GM12873 (cell line): ENCODE results near the gene IFNGR1.

Source experiments
- TF ChIP-seq, protein P1 (sequence below): IDR thresholded peaks from 2 replicates; pipeline ENCODE4 v1.5.1; 2012; ENCODE audit warnings: low read depth, mild to moderate bottlenecking, moderate library complexity, low read length, control low read depth; ENCODE audit not compliant: insufficient read depth; ENCODE audit errors: missing control alignments

The IFNGR1 gene

DNA sequence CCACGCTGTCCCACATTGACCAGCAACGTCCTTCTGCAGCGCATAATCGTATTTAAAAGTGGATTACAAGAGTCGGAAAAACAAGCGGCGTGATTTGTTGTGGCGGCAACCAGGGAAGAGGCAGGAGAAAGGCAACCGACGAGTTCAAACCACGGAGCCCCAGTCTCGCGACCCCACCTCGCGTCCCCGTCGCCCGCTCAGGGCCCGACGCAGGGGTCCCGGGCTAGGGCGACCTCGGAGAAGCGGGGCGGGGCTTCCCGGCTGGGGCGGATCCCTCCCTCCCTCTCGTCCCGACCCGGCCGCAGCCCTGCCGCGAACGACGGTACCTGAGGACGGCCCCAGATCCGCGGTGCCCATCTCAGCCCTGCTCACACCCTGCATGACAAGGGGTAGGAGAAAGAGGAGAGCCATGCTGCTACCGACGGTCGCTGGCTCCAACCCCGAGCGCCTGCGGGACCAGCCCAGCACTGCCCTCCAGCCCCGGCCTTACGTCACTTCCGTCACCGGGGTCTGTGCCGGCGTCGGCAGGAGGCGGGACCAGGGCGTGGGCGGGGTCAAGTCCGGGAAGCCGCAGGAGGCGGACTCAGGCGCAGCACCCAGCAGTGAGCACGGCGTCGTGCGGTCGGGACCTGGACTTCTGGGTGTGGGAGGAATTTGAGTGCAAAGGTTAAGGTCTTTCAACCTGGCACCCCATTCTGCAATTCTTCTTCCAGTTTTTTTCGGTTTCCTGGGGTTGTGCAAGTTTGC is at the start of gene IFNGR1:
TSS of gene IFNGR1 (minus strand) at position 469 of the 747 bp plus-strand sequence. CDS start at position 411, 58 bp downstream.
- TF ChIP-seq, protein P1, sequence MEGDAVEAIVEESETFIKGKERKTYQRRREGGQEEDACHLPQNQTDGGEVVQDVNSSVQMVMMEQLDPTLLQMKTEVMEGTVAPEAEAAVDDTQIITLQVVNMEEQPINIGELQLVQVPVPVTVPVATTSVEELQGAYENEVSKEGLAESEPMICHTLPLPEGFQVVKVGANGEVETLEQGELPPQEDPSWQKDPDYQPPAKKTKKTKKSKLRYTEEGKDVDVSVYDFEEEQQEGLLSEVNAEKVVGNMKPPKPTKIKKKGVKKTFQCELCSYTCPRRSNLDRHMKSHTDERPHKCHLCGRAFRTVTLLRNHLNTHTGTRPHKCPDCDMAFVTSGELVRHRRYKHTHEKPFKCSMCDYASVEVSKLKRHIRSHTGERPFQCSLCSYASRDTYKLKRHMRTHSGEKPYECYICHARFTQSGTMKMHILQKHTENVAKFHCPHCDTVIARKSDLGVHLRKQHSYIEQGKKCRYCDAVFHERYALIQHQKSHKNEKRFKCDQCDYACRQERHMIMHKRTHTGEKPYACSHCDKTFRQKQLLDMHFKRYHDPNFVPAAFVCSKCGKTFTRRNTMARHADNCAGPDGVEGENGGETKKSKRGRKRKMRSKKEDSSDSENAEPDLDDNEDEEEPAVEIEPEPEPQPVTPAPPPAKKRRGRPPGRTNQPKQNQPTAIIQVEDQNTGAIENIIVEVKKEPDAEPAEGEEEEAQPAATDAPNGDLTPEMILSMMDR: no peak

DNA sequence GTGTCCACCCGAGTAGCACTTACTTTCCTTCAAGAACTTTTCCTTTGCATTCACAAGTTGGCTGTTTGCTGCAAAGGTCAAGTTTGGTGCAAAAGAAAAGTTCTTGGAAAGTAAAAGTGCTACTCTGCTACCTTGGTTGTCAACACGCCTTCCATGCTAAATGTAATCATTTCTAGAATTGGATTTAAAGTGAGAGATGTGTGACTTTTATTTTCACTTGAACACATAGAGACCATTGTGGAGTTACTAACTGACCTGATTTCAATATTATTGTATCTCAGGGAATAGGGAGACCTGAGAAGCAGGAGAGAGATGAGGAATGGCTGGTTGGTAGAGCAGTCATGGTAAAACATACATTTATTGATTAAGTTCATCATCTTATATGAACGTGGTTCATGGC is 49.7 kb upstream of the IFNGR1 start:
- TF ChIP-seq, protein P1: no peak

DNA sequence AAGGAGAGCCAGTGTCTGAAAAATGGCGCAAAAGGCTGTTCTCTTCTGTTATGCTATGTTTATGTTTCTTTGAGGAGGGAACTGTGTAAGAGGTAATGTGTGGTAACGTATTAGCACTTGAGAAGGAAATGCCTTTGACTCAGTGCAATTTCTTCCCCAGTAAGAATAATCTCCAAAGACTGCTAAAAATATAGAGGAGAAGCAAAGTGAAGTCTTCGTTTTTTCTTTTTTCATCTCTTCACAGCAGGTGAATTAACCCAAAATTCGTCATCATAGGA is 47.1 kb upstream of the IFNGR1 start:
- TF ChIP-seq, protein P1: no peak

DNA sequence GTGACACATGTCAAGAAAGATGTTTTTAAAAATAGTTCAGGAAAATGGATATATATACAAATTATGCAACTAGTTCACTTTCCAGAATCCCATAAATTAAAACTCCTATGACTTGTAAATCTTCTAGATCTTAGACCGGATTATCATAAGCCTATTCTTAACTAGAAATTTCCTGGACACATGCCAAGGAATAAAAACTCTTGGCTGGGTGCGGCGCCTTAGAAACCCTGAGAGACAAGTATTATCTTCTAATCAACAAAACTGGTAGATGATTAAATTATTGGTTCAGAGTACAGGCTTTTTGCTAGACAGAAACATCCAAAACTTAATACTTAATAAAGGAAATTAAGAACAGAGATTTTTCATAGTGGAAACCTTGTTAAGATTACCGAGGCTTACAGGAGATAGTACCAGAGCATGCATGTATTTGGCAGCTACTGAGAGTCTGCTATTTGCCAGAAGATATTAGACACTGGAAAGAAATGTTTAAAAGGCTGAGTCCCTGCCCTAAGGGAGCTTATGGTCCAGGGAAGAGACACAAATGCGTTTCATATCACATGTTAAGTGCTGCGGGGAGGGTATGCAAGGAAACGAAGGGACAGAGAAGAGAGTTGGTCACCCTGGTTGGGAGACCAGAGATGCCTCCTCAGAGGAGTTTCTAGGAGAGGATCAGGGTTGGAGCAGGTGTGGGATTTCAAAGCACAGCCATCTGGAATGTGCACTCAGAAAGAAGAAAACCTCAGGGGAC is 46.5 kb upstream of the IFNGR1 start:
- TF ChIP-seq, protein P1: no peak

- TF ChIP-seq, protein P1: no peak
These were observed 45.3 kb upstream of the IFNGR1 start for GRCh38 chr6:137264311-137265075.

DNA sequence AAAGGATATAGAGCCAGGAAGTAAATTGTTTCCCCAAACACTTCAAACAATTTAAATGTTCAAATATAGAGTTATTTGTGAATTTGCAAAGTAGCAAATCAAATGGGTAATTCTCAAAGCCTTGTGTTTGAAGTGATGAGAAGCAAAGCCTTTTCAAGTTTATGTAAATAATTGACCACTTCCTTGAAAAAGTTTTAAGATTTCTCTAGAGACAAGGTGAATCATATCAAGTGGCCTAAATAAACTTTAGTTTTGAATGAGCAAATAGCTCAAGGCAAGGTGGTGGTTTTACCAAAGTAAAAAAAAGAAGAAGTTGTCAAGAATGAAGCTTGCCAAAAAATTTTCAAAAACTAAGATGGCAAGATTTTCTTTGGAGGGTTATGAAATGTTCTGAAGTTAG is 42.6 kb upstream of the IFNGR1 start:
- TF ChIP-seq, protein P1: no peak

DNA sequence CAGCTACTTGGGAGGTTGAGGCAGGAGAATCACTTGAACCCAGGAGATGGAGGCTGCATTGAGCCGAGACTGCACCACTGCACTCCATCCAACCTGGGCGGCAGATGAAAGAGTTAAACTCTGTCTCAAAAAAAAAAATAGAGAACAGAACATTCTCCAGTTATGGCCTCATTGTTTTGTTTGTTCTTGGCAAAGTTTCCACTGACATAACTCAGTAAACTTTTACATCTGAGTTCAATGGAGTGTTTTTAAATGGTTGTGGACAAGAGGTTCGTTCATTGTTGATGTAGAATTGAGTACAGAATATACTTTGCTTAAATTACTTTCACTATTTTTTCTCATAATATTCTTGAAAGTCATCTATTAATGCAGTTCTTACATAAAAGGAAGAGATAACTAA is 42.2 kb upstream of the IFNGR1 start:
- TF ChIP-seq, protein P1: no peak
